GM15510 (cell line): ENCODE data around the gene ESPNL.

ENCODE experiments used
- POLR2A ChIP-seq: IDR thresholded peaks from 3 replicates; pipeline ENCODE4 v1.6.1; 2011; ENCODE audit warnings: borderline replicate concordance; ENCODE audit not compliant: insufficient read length; ENCODE audit errors: extremely low read depth

The ESPNL gene

GRCh38 chr2:238168196-238169047 is 68.3 kb downstream of the ESPNL start:
- no peak for TF ChIP-seq POLR2A

GRCh38 chr2:238169048-238169707 is 69.0 kb downstream of the ESPNL start:
- TF ChIP-seq POLR2A = no peak

DNA sequence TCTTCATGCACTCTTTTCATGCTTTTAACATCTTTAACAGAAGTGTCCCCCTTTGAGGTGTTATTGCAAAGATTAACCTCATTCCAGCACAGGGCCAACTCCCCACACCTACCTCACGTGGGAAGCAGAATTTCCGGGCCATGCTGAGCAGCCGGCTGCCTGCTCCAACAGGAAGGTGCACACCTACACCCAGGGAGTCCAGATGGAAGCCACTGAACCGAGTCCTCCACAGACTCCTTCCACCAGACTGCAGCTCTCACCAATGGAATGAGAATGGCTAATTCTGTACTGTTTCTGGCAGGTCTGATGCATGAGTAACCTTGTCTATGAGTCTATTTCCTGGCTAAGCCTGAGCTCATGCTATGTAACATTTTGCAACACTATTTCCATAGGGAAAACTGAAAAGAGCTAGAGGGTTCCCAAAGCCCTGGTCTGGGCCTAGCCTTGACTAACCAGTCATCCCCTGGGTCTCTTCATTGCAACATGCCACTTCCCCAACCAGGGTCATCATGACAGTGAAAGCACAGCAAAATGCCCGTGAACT is 69.6 kb downstream of the ESPNL start:
- no peak for TF ChIP-seq POLR2A

- TF ChIP-seq POLR2A = no peak
These were observed 70.4 kb downstream of the ESPNL start for GRCh38 chr2:238170386-238171071.

- TF ChIP-seq POLR2A = no peak
These were observed 71.5 kb downstream of the ESPNL start for GRCh38 chr2:238171575-238172187.

- TF ChIP-seq POLR2A = no peak
These were observed 72.3 kb downstream of the ESPNL start for GRCh38 chr2:238172439-238172838.

GRCh38 chr2:238173692-238174091 is 73.6 kb downstream of the ESPNL start:
- TF ChIP-seq POLR2A = no peak

- TF ChIP-seq POLR2A = no peak
These were observed 74.2 kb downstream of the ESPNL start for GRCh38 chr2:238174291-238174690.

GRCh38 chr2:238174701-238175100 is 74.6 kb downstream of the ESPNL start:
- no peak for TF ChIP-seq POLR2A

GRCh38 chr2:238176613-238177012 is 76.5 kb downstream of the ESPNL start:
- TF ChIP-seq POLR2A = no peak

GRCh38 chr2:238180554-238180953 is 80.4 kb downstream of the ESPNL start:
- TF ChIP-seq POLR2A = no peak

GRCh38 chr2:238182362-238182761 is 82.2 kb downstream of the ESPNL start:
- TF ChIP-seq POLR2A = no peak
